NCI-H526 (cell line): ENCODE results near the gene NDC80.
A peak's percentile ranks its signal among the peaks of the same experiment; 100 is the strongest.
"Not testable (repeated sequence)": the region's sequence is repeated elsewhere in the genome, so short reads cannot be mapped to it uniquely, and the experiment has no call there.

Experiments used
- DNase-seq, 2 experiments: peaks; one replicate each; lab custom pipeline; 2025; lab: John Stamatoyannopoulos, UW

The NDC80 gene

GRCh38 chr18:2627821-2628276, 56.5 kb downstream of the NDC80 start:
- DNase-seq, result no peak

DNA sequence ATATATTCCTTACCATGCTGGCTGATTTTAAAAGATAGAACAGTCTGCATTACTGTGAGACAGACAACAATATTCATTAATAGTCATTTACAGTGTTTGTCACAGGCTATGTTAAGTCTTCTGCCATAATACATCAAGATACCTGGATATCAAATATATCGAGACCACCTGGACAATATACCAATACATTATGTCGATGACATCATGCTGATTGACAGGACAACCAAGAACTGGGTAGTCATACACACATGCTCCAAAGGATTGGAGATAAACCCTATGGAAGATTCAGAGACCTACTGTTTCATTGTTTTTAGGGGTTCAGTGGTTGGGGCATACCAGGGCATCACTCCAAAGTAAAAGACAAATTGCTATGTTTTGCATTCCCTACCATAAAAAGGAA, 57.6 kb downstream of the NDC80 start:
- no peak for DNase-seq

GRCh38 chr18:2635586-2635985, 64.2 kb downstream of the NDC80 start:
- no peak for DNase-seq

DNA sequence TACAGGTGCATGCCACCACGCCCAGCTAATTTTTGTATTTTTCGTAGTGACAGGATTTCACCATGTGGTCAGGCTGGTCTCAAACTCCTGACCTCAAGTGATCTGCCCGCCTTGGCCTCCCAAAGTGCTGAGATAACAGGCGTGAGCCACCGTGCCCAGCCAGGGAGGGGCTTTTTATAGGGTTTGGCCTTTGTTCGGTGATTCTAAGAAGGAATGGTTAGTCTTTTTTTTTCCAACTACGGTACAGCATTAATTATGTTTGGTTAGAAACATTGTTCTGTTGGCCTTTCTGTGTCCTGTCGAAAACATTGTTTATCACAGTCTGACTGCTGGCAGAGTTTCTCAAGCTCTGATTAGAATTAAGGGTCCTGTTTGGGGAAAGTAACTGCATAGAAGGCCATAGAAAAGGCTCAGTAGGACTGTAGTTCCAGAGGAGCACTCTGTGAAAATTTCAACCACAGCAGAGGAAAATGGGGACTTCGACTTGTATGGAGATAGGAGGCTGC, 64.8 kb downstream of the NDC80 start:
- DNase-seq, result no peak

DNA sequence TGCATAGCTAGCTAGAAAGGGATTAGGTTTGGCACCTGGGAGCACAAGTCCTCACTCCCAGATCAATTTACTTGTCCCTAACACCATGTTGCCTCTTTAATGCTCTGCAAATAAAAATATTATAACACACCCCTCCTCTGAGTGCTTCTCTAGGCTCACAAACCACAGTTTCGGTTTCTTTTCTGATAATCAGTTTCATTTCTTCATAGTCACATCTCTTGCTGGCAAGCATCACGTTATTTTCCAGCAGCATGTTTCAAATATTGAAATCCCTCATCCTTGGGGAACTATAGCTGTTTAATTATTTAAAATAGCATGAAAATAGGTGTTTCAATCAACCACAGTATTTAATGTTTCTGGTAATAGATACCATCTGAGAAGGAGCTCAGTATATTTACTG, 70.3 kb downstream of the NDC80 start:
- DNase-seq, result no peak

GRCh38 chr18:2642771-2643170, 71.4 kb downstream of the NDC80 start:
- DNase-seq, result no peak

DNA sequence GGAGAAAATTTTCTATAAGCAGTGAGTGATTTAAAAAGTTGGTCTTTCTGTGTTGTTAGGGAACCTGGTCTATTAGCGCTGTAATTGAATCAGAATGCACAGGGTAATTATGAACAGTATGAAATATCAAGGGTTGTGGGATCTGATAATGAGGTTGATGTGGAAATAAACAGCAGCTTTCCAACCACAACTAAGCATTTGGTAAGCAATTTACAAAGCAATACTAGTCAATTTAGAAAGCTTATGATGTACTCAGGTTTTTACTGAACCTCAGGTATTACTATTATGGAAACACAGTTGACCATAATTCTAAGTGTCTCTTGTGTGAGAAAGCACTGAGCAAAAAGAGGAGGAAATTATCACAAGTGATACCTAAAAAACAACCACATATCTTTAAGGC, 73.2 kb downstream of the NDC80 start:
- no peak for DNase-seq

- no peak for DNase-seq
Observed at GRCh38 chr18:2651981-2652380, 80.6 kb downstream of the NDC80 start.

GRCh38 chr18:2653467-2653866, 82.1 kb downstream of the NDC80 start:
- no peak for DNase-seq

DNA sequence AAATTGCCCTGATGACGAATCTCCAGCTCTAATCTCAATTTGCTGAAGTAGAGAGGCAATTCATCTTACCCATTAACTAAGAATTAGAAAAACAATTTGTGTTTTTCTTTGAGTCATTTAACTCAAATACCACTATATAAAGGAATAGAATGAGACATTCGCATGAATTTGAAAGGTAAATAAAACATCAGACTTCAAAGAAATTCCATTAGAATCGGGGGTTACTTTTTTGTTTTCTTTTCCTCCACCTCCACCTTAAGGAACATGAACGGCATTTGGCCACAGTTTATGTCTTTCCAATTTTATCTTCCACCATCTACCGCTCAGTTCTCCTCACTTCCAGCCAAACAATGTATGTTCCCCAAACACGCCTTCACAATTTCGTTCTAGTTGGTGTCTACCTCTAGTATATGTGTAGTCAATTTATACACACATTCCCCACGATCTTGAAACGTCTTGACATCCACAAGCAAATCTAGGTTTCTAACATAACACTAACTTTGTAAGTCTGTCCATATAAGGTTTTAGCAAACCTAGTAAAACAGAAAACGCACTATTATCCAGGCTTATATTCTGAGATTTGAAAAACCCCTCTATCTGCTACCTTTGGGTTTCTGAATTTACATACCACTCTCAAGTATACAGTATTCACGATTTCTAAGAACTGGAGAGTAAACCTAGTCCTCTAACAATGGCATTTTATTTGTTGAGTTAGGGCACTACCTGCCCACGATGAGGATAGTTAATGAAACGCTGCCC, 83.0 kb downstream of the NDC80 start:
- no peak for DNase-seq

GRCh38 chr18:2654928-2655177, 83.5 kb downstream of the NDC80 start:
- no peak for DNase-seq

- DNase-seq, result peak; percentile 32 to 76
Observed at GRCh38 chr18:2655178-2655953, 84.0 kb downstream of the NDC80 start, which contains the start of gene SMCHD1. SMCHD1 (plus strand) TSS chr18:2655726; CDS start chr18:2656076, 350 bp downstream.

- no peak for DNase-seq
Observed at GRCh38 chr18:2655954-2656236, 84.5 kb downstream of the NDC80 start.

GRCh38 chr18:2656237-2656980, 85.1 kb downstream of the NDC80 start:
- DNase-seq, result peak in 1 of 2 experiments; percentile 61

DNA sequence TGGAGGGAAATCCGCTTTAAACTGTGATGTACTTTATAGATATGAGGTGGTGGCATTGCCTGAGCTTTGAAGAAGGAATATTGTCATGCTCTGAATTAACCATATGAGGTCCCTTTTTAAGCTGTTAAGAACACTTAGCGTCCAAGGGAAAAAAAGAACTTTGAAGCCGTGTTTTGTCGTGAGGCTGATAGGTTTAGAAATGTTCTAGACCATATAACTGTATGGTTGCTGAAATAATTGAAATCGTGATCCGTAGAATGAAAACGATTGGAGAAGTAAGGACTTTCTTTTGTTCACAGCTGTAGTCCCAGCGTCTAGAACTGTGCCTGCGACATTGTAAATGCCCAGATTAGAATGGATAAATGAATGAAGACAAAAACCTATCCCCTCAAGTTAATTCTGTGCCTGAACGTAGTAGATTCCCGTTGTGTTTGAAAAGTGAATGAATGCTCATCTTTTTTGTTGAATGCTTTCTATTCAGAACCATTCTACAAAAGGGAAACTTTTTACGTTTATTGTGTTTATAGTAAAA, 85.7 kb downstream of the NDC80 start:
- DNase-seq, result no peak

DNA sequence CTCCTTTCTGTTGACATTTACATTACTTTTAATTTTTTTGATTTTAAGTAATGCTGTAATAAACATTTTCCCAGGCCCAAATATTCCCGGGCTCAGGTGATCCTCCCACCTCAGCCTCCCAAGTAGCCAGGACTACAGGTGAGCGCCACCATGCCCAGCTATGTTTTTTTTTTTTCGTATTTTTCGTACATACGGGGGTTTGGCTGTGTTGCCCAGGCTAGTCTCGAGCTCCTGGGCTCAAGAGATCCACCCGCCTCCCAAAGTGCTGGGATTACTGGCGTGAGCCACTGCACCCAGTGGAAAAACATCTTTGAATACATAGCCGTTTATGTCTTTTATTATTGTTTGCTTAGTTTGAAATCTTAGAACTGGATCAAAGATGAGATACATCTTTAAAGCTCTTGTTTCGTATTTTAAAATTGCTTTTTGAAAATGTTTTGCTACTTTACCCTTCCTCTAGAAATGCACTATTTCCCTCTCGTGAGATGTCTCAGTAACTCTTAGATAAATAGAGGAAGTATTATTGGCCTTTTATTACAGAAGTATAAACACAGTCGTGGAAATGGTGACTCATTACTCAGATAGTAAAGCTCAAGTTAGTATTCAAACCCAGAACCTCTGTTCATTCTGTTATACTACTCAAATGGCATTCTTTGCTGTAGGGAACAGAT, 86.6 kb downstream of the NDC80 start:
- DNase-seq, result no peak

GRCh38 chr18:2660849-2661248, 89.5 kb downstream of the NDC80 start:
- not testable (repeated sequence) for DNase-seq

GRCh38 chr18:2662288-2662687, 90.9 kb downstream of the NDC80 start:
- not testable (repeated sequence) for DNase-seq

DNA sequence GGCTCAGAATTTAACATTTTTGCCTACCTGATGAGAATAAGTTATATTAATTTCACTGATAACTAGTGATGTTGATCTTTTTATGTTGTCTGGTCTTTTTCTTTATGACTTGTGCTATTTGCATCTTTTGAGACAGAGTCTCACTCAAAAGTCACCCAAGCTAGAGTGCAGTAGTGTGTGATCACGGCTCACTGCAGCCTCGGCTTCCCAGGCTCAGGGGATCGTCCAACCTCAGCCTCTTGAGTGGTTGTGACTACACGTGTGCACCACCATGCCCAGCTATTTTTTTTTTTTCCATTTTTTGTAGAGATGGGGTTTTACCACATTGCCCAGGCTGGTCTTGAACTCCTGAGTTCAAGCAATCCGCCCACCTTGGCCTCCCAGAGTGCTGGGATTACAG, 91.6 kb downstream of the NDC80 start:
- no peak for DNase-seq
